Activated naive CD8-positive, alpha-beta T cell treated with anti-CD3 and anti-CD28 coated beads, Interleukin-2, amount 10 ng/mL, durations not matched to agents 7 days and 5 days (primary cell): Measurements from ENCODE around the gene NUTM2D. TPM values are rescaled to one million over a fixed set of nuclear protein-coding genes. Genes with fewer than 3 reads are reported as not detected.
"Not testable (repeated sequence)": the region's sequence is repeated elsewhere in the genome, so short reads cannot be mapped to it uniquely, and the experiment has no call there.

Experiments used
- ATAC-seq: fragments of 150-1000 bp; cut with Tn5 transposase; one replicate; pipeline ENCODE4 v1.10.0; 2021; ENCODE audit warnings: low read depth, moderate library complexity
- POLR2A ChIA-PET: fragments of 350-600 bp; sonication (Branson Sonifier 250); formaldehyde crosslinking; loops from one replicate; lab custom pipeline; 2021; ENCODE audit warnings: antibody characterized with exemption; lab: Charles Lee
- DNase-seq: peaks from one replicate; pipeline ENCODE4 v3.0.0; 2021
- H3K27ac Mint-ChIP-seq: one replicate; pipeline ENCODE4 v1.8.0; 2022; ENCODE audit warnings: mild to moderate bottlenecking, mixed read lengths
- H3K27me3 Mint-ChIP-seq: one replicate; pipeline ENCODE4 v1.8.0; 2022; ENCODE audit warnings: mild to moderate bottlenecking, moderate library complexity, mixed read lengths
- H3K36me3 Mint-ChIP-seq: one replicate; pipeline ENCODE4 v1.8.0; 2021; ENCODE audit warnings: mild to moderate bottlenecking, mixed read lengths
- H3K4me1 Mint-ChIP-seq: one replicate; pipeline ENCODE4 v1.8.0; 2021; ENCODE audit warnings: mixed read lengths
- H3K4me3 Mint-ChIP-seq: one replicate; pipeline ENCODE4 v1.8.0; 2022; ENCODE audit warnings: mild to moderate bottlenecking, moderate library complexity, mixed read lengths
- H3K9me3 Mint-ChIP-seq: one replicate; pipeline ENCODE4 v1.8.0; 2021; ENCODE audit warnings: mixed read lengths
- total RNA-seq, 2 experiments: library from RNA; stranded (reverse); gene quantifications; one replicate each; pipeline ENCODE4 v1.2.3, GENCODE V29; 2021

NUTM2D gene
- total RNA-seq, 2 experiments from 2014 or later, result 2.6 to 4.1 TPM

GRCh38 chr10:87398436-87398835, 40.9 kb downstream of the NUTM2D start:
- H3K4me3 Mint-ChIP-seq, H3K4me1 Mint-ChIP-seq, ATAC-seq, POLR2A ChIA-PET, H3K9me3 Mint-ChIP-seq, H3K27me3 Mint-ChIP-seq, H3K27ac Mint-ChIP-seq, H3K36me3 Mint-ChIP-seq, DNase-seq: not testable (repeated sequence)

- peak overlapping the region; percentile 39 for H3K4me3 Mint-ChIP-seq
- H3K36me3 Mint-ChIP-seq, H3K27ac Mint-ChIP-seq, ATAC-seq, H3K9me3 Mint-ChIP-seq, POLR2A ChIA-PET, DNase-seq, H3K4me1 Mint-ChIP-seq: not testable (repeated sequence)
- H3K27me3 Mint-ChIP-seq, result peaks cover 37% of the 10 kb centered on the region
Observed at GRCh38 chr10:87407516-87408467, 50.2 kb downstream of the NUTM2D start.

- POLR2A ChIA-PET, H3K27ac Mint-ChIP-seq, ATAC-seq, H3K4me1 Mint-ChIP-seq, H3K4me3 Mint-ChIP-seq, DNase-seq, H3K9me3 Mint-ChIP-seq, H3K36me3 Mint-ChIP-seq: not testable (repeated sequence)
- H3K27me3 Mint-ChIP-seq, result peaks cover 27% of the 10 kb centered on the region
Observed at GRCh38 chr10:87413921-87414320, 56.4 kb downstream of the NUTM2D start.

Other genes with a start within 250 kb of the NUTM2D start
- under 1 TPM; 0.11 to 0.79 TPM for gene NUTM2A, start 132.3 kb upstream of the NUTM2D start, total RNA-seq
- 1 to 10 TPM; 7.7 to 8.0 TPM for gene MINPP1, start 147.1 kb downstream of the NUTM2D start, total RNA-seq